Stimulated activated CD4-positive, alpha-beta T cell treated with anti-CD3 and anti-CD28 coated beads, TNF-alpha, amount 100 ng/mL, for 48 hours (primary cell): ENCODE data around the gene FMN1.

Source experiments
- DNase-seq, 3 donors: peaks; one replicate each; pipeline ENCODE4 v3.0.0-alpha.2; 2020; ENCODE audit warnings: low read depth in 3 of 3

Gene FMN1

DNA sequence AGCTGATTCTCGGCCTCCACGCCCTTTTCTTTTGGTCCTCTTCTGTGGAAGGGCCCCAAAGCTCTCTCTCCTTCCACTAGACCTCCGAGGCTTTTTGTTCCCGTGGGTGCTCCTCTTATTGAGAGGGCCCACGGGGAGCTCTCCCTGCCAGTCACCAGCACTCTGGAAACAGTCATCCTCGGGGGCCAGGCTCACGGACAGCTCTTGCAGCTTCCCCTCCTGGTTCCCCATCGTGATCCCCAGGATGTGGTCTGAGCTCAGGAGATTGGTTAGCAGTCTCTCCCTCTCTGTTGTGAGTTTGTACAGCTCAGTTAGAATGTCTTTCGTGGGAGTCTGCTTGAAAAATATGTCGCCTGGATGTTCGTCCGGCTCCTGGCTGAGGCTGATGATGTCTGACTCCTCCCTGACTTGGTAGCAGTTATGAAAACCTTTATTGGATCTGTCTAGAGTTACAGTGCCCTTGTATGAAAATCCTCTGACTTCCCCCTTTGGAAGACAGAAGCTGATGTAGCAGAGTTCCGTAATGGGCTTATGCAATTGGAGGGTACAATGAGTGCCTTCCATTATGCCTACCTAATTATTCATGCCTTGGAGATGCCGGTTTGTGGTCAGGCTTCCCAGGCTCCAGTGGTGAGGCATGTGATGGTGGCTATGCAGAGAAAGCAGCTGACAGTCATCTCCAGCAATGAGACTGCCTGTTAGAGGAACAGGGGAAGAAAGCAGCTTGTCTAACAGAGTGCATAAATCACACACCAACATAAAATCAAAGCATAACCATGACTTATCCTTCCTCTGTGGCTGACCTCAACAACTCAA lies 40.0 kb downstream of the FMN1 start:
- no peak for DNase-seq

DNA sequence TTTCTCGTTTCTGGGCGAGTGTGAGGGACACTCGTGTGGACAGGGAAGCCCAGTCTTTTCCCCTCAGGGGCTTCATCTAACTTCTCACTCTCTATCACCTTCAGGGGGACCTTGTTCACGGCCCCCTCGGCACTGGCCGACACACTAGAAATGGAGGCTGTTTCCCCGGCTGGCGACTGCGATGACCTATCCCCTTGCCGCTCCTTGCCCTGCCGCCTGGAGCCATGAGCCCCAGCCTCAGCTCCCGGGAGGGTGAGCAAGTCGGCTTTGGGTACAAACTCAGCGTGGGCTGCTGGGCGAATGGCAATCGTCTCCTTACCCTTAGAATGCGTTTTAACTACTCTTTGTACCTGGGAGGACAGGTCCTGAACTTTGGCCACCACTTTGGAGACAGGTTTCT lies 41.0 kb downstream of the FMN1 start:
- no peak for DNase-seq

DNA sequence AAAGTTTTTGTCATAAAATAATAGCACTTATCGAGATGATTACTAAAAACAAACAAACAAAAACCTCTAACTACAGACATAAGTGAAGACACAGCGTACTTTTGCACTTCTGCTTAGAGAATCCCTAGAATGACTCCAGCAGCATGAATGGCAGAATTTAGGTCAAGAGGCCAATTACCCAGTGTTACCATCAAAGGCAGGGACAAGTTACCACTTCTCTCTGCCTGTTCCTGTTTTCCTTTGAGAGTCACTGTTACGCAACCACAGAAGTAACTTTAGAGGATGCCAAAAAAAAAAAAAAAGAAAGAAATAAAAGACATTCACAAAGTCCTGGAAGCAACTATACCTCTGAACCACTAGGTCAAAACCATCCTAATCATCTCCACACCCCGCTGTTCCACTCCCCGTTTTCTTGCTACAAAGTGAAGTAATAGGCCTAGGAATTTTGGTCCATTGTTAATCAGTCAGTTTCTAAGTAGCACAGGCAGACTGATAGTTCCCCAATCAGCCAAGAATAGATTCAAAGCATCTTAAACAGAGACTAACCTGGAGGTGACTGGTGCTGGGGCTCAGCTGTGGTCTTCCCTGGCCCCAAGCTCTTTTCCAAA lies 41.9 kb downstream of the FMN1 start:
- DNase-seq, result no peak

DNA sequence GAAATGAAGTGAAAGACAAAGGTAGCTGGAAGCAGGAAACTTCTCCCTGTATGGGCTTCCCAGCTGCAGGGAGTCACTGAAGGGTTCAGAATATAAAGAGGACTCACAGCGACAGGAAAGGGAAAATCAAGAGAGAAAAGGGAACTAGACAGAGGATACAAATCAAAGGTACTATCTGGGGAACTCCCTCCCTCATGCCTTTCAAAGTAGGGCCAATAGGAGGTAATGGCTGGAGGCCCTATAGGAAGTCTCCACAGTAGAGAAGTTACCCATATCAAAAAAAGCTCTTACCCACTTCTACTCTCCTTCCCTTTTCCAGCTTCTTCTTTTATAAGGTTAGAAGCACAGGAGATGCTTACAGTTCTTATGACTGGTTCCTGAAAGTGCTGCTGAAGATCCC lies 43.5 kb downstream of the FMN1 start:
- no peak for DNase-seq

DNA sequence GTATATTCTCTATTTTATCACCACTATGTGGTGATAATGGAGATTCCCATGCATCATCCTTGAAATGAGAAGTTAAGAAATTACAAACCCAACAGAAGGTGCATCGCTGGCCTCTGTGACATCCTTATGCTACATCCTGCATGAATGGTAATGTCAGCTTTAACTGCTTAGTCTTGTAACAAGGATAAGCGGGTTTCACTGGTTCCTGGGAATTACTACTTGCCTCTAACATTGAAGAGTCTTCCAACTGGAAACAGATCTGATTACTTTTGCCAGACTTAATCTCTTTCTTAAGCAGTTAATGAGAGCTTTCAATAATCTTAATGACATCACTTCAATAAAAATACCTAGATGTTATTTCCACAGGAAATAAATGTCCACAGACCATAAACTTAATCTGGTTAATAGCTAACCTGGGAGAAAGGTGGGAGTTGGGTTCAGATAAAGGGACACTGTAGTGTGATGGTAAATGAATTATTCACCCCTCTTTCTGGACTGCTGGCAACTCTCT lies 44.0 kb downstream of the FMN1 start:
- no peak for DNase-seq

DNA sequence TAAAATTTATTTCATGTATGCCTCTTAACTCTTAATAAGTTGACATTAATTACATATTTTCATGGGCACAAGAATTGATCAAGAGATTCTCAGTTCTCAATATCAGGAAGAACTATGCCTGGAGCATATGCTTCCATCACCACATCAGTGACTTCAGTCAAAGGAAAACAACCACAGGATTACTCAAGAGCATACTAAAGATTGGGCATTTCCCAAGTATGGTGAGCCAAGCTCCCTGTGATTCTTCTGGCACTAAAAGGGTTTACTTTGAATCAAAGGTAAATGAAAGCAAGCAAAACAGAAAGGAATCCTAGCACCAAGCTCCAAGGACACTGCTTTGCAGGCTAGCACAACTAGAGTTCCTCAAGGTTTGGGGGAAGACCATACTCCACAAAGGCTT lies 44.6 kb downstream of the FMN1 start:
- no peak for DNase-seq

DNA sequence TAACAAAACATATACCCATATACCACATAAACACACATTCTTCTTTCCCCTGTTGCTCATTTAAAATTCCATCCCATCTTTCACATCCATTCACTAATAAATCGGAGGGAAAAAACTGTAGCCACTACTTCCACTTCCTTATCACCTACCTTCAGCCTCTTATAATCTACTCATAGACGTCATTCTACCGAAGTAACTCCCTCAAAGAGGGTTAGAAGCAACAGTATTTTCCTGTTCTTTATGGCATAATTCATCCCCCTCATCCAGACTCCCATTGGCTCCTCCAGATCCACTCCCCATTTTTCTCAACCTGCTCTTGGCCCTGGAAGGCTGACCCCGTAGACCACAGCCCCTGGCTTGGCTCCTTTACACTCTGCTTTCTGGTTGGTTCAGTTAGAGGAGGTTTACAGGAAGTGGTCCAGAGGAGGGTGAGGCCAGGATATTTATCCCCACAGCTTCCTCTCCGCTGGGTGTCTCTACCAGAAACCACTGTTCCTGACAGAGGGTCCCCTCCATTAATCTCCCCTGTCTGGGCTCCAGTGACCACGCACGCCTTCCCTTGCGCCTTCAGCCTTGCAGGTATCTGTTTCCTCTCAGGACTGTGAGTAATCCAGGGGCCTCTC lies 46.3 kb downstream of the FMN1 start:
- DNase-seq, result no peak

DNA sequence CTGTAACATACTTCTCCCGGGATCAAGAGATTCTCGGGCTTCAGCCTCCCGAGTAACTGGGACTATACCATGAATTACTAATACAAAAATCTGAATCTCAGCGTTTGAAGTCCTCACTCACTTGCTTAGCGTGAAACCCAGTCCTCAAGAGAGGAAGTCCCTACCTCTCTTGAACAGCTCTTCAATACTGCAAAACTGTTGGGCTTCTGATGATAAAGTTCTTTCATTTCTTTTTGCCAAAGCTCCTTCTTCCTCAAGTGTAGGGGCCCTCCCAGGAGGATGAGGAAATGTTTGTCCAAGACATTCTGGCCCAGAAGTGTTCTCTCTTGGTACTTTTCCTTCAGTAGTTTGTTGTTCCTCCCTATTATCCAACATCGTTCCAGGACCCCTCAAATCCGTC lies 48.5 kb downstream of the FMN1 start:
- DNase-seq, result no peak

DNA sequence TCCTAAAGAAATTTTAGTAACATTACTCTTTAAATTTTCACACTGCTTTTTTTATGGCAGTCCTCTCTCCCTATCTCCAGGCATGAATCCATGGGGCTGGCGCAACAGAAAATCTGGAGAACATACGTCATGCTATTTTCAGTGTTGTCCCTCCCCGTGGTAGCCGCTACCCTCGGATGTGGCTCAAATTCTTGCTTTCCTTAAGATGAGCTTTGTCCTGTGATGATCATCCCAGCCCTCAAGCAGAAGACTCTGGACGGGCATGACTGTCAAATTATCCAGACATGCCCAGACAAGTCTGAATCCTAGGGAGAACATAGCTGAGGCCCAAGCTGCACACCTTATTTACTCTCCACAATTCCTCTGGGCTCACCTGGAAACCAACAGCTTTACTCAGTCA lies 49.1 kb downstream of the FMN1 start:
- no peak for DNase-seq

DNA sequence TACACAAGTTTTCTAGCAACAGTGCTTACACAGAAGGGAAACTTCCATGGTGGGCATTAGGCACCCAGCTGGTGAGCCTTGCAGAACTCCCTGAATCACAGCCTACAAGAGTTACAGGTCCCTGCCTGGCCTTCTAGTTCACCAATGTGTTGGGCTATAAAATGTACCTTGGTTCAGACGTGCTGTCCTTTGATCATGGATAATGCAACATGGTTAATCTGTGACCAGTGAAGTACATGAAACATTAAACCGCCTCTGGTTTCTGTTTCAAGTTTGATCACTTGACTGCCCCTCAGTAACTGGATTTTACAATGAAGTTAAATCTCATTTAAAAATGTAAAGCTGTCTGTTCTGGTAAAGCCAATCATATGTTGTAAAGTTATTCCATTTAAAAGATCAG lies 51.8 kb downstream of the FMN1 start:
- no peak for DNase-seq

DNA sequence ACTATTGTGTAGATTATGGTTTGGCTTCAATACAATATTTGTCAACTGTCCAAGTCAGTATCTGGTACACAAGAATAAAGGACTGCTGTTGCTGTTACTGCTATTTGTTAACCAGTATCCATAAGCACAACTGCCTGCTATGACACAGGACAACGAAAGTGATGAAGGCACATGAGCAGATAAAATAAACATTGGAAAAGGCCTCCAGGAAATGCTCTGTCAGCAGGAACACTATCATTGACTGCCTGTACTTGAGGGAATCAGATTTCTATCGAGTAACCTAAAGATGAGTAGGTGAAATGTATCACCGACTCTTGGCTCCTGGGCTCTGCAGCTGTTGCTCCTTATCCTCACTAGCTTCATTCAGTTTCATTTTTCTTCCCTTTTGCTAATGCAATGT lies 56.5 kb downstream of the FMN1 start:
- DNase-seq, result no peak

DNA sequence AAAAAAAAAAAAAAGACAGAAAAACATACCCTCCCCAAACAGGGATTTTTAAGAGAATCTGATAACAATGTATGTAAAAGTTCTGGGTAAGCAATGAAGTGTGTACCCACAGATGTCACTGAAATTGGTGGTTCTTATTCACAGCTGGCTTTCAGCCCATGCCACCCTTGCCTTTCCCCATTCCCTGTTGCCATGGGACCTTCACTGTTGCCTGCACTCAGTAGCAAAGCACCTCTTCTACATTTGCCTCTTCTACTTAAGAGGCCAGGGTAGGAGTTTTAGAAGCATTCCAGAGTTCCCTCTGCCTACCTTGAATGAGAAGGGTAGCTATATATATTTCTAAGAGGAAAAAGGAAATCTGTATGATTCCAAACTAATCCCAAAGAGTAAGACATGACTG lies 57.4 kb downstream of the FMN1 start:
- DNase-seq, result no peak

DNA sequence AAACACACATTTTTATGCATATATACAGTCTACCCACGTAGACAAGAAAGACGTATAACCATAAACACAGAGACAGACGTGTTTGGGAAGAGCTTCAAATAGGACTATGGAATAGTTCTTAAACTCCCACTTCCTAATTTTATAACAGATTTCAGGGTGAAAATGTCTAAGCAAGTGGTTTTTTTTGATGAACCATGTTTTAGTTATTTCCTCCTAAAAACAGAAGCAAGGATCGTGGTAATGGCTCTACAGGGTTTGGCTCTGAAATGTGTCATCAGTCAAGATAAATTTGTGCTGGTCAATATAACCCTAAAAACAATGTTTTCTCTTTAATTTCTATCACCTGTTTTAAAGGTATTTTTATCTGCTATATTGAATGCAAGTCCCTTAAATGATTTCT lies 58.2 kb downstream of the FMN1 start:
- no peak for DNase-seq

DNA sequence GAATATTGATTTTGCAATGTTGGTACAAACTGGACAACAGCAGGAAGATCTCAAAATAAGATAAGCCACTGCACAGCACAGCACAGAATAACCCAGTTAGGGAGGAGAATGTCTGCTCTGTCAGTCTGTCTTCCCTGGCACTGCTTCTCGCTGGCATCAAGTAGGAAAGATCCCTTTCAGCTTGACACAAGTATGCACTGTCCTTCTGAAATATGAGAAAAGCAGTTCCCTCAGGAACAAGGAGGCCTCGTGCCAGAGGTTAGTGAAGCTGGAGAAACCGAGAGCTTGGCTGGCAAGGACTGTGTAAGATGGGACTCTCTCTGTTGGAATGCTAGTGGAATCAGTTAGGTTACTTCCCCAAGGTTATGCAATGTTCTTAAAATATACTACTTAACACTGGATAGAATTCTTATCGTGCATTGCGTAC lies 59.1 kb downstream of the FMN1 start:
- no peak for DNase-seq

DNA sequence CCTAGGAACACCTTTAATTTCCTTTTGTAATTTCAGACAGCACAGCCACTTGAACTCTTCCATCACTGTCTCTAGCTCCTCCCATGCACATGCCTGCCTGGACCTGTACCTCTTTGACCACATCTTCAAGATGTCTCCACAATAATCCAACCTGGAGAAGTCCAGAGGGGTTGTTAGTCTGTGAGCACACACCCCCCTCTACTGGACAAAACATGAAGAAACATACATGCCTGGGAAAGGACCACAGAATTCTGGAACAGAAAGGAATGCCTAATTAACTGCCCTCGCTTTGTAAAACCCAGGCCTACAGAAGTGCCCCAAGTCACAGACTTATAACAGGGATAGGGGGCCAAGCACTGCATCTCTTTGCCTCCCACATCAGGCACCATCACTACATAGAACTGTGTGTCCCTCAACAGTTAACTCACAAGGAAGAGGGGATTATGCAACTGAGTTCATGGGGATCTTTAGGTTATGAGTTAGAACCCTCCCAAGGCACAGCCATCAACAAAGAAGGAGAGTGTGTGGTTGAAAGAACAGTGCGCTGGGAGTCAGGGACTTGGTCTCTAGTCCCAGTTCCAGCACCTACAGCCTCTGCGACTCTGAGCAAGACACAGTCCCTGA lies 61.7 kb downstream of the FMN1 start:
- no peak for DNase-seq

DNA sequence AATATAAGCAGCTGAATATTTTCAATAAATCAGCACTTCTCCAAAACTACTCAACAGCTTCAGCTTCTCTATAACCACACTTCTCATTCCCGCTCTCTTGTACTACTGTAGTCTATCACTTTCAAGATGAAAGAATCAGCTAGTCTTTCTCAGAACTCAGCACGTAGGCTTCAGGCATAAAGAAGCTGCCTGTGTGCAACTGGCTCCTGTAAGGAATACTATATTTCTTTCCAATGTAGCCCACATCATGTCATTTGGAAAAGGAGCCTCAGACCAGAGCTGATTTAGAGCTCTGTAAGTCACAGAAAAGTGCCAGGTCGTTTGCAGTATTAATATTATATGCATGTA lies 62.3 kb downstream of the FMN1 start:
- DNase-seq, result no peak

DNA sequence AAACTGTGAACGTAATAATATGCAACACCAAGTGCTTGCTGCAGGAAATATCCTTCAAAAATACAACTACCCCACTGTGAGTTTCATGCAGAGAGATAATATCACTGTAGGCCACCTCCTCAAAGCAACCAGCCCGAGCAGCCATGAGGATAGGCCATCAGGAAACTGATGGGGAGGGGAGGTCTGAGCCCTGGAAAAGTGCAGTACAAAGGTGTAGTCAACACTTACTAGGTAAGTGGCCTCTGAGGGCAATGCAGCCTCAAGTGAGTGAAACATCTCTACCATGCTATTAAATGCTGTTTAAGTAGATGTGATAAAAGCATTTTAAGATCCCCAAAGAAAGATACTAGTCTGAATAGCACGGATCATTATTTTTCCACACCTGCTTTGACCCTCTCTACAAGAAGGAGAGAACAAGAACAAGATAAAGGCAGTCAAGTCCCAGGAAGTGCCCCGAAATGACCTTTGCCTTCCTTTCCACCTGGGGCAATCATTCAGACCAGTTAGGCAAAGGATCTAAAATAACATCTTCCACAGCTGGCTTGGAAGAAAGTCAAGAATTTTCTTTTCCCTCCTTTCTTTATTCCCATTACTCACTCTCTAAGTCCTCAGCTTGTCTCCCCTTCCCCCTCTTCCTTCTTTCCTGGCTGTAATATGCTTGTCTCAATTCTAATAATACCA lies 62.8 kb downstream of the FMN1 start:
- DNase-seq, result no peak

DNA sequence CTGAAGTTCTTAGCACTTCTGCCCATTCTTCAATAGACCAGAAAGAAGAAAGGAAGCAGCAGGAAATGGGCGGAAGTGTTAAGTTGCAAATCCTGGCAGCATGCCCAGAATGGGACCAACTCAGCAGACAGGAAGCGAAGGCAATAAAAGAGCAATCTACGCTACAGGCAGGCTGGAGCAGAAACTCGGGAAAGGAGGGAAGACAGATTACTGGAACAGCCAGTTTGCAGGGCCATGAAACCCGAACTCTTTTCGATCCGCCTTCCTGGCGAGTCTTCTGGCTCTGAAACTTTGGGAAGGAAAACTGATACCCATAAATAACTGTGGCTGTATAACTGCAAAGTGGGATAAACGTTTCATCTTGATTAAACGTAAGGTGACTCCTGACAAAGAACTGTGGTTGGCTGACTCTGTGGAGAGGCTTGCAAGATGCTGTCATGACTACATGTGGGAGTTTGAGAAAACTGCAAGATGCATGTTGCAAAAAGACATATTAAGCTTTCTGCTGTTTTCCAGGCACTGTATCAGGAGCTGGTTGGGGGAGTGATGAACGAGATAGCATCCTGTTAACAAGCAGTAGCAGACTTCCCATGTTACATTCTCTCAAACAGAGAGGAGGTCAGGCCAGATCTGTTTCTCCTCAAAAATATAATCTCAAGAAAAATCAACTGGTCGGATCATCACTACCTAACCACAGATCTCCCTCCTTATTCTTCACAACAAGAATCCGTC lies 67.8 kb downstream of the FMN1 start:
- peak in 2 of 3 donors; percentile 20 to 68 for DNase-seq

DNA sequence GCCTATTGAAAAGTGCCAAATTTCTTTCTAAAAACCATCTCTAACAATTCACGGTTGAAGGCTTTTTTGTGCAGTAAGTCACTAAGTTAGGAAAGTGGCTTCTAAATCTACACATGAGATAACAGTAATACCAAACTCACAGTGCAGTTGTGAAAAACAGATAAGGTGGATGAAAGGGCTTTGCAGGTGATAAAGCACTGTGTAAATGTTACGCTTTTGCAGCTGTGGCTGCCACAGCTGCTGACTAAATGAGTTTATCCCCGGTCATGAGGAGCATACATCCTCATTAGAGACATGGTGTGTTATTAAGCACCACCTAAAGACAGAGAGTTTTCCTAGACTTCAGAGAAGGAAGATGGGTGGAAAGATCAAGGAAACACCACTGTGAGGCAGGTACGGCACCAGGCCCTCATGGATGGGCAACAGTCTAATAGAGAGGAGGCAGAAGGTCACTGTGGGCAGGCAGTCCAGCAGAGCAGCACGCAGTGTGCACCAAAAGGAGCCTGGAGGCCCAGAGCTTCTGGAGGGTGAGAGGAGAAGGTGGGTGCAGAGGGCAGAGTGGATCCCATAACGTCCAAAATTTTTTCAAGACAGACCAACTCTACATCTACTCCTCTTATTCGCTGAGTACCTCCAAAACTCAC lies 68.5 kb downstream of the FMN1 start:
- DNase-seq, result no peak

DNA sequence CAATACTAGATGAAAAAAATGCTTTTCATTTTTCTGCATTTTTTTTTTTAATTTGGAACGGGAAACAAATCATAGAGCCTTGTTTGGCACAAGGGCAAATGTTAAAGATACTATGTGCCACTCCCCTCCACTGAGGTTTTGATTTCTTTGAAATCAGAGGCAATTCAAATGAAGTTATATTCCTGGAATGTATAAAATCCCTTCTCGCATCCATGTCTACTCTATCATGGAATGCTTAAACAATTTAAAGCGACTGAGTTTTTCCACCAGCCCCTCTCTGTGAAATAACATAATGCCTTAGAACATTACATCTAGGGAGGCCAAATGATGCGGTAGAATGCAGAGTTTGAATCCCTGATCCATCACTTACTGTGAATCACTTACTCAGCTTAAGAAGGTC lies 69.7 kb downstream of the FMN1 start:
- no peak for DNase-seq

DNA sequence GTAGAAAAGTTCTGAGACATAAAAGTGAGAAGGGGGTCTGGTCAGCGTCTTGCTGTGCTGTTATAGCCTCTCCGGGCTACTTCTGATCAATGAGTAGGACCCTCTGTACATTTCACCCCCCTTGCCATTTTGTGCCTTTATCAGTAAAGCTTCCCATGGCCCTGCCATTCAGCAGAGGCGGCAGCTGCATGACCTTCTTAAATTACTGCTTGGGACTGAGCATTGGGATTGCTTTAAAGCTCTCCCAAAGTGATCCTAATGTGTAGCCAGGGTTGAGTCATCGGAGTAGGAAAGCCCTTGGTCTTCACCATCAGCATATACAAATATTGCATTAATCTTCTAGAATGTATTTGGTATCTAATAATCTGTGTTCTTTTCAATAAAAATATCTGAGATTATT lies 70.2 kb downstream of the FMN1 start:
- DNase-seq, result no peak
